ENCODE data around the gene SLC2A14.

DNA sequence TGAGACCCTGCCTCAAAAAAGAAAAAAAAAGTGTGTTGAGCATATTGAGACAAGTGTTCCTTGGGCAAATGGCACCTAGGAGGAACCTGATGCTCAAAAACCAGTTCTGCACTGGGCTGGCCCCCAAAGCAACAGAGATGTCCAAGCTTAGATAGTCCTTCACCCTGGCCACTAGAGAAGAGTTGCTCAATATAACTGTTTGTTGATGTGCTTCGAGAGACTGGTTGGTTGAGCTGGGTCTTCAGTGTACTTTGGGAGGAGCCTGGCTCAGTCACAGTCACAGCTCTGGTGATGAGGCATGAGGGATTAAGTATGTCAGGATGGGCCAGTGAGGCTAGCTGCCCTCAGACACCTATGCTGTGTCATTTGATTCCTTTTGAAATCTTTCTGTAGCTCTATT lies 38.0 kb downstream of the SLC2A14 start:
- TF ChIP-seq GATA2 (IDR thresholded peaks at IDR 0.05; ENCODE audit: low read depth, low read length) = no peak
- TF ChIP-seq GATA3 (IDR thresholded peaks at IDR 0.05; ENCODE audit: low read depth, low read length) = no peak

All from SH-SY5Y (cell line).